ENCODE measurements around the gene MACROD2.
"Not testable (repeated sequence)": the region's sequence is repeated elsewhere in the genome, so short reads cannot be mapped to it uniquely, and the experiment has no call there.

MACROD2 gene

GRCh38 chr20:14889496-14890255 lies 894.4 kb downstream of the MACROD2 start:
- DNase-seq = no peak

GRCh38 chr20:14890713-14891112 lies 895.4 kb downstream of the MACROD2 start:
- DNase-seq = no peak

- no peak for DNase-seq
Measured at GRCh38 chr20:14892782-14893181, 897.5 kb downstream of the MACROD2 start.

- DNase-seq = no peak
Measured at GRCh38 chr20:14896569-14896968, 901.3 kb downstream of the MACROD2 start.

GRCh38 chr20:14897608-14898007 lies 902.3 kb downstream of the MACROD2 start:
- no peak for DNase-seq

- DNase-seq = no peak
Measured at GRCh38 chr20:14902432-14903089, 907.2 kb downstream of the MACROD2 start.

- no peak for DNase-seq
Measured at GRCh38 chr20:14906908-14907434, 911.7 kb downstream of the MACROD2 start.

GRCh38 chr20:14910126-14910525 lies 914.8 kb downstream of the MACROD2 start:
- DNase-seq = no peak

GRCh38 chr20:14913896-14914620 lies 918.7 kb downstream of the MACROD2 start:
- no peak for DNase-seq

GRCh38 chr20:14914633-14915032 lies 919.3 kb downstream of the MACROD2 start:
- DNase-seq = no peak

GRCh38 chr20:14915356-14915755 lies 920.0 kb downstream of the MACROD2 start:
- DNase-seq = no peak

- DNase-seq = no peak
Measured at GRCh38 chr20:14916360-14916920, 921.1 kb downstream of the MACROD2 start.

GRCh38 chr20:14918281-14918680 lies 923.0 kb downstream of the MACROD2 start:
- no peak for DNase-seq

GRCh38 chr20:14918976-14919375 lies 923.7 kb downstream of the MACROD2 start:
- no peak for DNase-seq

GRCh38 chr20:14919501-14920081 lies 924.3 kb downstream of the MACROD2 start:
- no peak for DNase-seq

- DNase-seq = no peak
Measured at GRCh38 chr20:14921513-14921912, 926.2 kb downstream of the MACROD2 start.

GRCh38 chr20:14922503-14923267 lies 927.4 kb downstream of the MACROD2 start:
- DNase-seq = no peak

GRCh38 chr20:14924433-14924832 lies 929.1 kb downstream of the MACROD2 start:
- no peak for DNase-seq

- DNase-seq = no peak
Measured at GRCh38 chr20:14925300-14925699, 930.0 kb downstream of the MACROD2 start.

- not testable (repeated sequence) for DNase-seq
Measured at GRCh38 chr20:14926436-14926835, 931.1 kb downstream of the MACROD2 start.

GRCh38 chr20:14928083-14928482 lies 932.8 kb downstream of the MACROD2 start:
- no peak for DNase-seq

- DNase-seq = no peak
Measured at GRCh38 chr20:14929388-14929787, 934.1 kb downstream of the MACROD2 start.
